RPMI8226 (cell line): Measurements from ENCODE around the gene CMTM4.
"Not testable (repeated sequence)": the region's sequence is repeated elsewhere in the genome, so short reads cannot be mapped to it uniquely, and the experiment has no call there.

Experiments used
- DNase-seq: peaks from one replicate; pipeline ENCODE4 v3.0.0-alpha.2; 2015

Gene CMTM4

DNA sequence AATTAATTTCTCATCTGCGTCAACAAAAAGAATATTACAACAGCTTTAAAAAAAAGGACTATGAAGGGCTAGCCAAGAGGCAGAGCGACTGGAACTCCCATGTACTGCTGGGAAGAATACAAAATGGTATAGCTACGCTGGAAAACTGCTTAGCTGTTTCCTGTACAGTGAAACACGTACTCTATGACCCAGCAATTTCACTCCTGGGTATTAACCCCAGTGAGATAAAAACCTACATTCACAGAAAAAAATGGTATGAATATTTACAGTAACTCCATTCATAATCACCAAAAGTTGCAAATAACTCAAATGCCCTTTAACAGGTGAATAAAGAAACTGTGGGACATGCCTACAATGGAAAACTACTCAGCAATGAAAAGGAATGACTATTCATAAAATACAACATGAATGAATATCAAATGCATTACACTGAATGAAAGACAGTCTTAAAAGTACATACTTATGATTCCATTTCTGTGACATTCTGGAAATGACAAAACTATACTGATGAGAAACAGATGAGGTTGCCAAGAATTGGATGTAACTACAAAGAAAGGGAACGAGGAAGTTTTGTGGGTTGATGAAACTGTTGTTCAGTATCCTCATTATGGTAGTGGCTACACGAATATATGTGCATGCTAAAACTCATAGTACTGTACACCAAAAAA, 27.6 kb downstream of the CMTM4 start:
- peak; percentile 58 for DNase-seq

DNA sequence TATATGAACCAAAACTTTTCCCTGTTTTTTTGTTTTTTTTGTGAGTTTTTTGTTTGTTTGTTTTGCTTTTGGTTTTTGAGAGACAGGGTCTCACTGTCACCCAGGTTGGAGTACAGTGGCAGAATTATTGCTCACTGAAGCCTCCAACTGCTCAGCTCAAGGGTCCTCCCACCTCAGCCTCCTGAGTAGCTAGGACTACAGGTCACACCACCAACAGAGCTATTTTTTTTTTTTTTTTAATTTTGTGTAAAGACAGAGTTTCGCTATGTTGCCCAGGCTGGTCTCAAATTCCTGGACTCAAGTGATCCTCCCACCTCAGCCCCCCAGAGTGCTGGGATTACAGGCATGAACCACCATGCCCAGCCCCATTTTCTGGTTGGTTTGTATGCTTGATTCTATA, 28.6 kb downstream of the CMTM4 start:
- no peak for DNase-seq

DNA sequence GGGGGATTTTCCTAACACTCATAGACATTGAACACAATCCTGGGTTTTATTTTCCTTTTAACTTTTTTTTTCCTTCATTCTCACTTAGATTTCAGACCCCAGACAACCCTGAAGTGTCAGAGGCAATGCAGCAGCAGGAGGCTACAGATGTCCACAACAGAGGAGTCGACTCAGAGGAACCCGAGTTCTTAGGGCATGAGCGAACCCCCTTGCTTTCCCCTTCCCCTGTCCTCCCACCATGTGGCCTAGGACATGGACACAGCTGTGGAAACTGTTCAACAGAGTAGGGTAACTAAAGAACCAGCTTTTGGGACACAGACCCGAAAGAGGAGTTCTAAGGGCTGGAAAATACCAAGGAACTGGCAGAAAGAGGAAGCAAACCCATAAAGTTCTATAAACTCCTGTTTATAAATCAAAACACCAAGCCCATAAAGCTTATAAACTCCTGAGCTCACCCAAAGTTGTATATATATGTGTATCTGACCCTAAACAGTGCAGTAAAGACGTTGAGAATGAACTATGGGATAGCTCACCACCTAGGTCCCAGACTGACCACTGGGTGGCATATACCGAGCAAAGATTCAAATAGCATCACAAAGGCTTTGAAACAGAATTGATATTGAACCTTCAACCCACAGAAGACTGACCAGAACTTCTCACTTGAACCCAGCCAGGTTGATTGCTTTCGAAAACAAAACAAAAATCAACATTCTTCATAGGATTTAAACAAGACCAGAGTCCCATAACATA, 33.9 kb downstream of the CMTM4 start:
- peak; percentile 52 for DNase-seq

DNA sequence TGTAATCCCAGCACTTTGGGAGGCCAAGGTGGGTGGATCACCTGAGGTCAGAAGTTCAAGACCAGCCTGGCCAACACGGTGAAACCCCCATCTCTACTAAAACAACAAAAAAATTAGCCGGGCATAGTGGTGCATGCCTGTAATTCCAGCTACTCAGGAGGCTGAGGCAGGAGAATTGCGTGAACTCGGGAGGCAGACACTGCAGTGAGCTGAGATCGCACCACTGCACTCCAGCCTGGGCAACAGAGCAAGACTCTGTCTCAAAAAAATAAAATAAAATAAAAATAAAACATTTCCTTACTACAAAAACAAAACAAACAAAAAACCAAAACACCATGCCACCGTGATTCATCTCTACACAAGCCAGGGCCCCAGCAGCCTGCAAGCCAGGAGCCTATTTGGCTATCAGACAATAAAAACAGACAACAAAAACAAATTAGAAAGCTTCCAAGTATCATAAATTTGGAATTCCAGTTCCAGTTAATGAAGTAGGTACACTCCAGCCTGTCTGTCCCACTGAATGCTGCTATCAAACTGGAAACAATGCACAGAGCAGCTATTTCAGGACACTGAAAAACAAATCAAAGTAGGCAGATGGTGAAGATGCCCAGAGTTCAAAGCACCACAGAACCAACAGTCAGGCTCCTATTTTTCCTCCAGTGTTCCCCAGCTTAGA, 34.7 kb downstream of the CMTM4 start:
- not testable (repeated sequence) for DNase-seq

DNA sequence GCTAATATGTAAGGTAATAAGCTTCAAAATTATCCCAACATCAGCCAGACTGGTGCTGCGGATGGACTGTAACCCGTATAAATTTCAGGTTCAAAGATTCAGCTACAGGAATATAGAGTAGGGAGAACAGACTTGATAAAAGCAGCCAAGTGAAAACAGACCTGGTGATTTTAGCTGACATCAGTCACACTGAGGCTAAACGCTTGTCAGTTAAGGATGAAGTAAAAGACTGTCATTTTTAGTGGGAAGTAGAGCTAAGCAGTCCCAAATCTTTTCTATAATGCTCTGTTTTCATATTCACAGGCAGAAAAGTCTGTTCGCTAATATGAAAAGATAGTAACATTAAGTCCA, 35.4 kb downstream of the CMTM4 start:
- DNase-seq: no peak

DNA sequence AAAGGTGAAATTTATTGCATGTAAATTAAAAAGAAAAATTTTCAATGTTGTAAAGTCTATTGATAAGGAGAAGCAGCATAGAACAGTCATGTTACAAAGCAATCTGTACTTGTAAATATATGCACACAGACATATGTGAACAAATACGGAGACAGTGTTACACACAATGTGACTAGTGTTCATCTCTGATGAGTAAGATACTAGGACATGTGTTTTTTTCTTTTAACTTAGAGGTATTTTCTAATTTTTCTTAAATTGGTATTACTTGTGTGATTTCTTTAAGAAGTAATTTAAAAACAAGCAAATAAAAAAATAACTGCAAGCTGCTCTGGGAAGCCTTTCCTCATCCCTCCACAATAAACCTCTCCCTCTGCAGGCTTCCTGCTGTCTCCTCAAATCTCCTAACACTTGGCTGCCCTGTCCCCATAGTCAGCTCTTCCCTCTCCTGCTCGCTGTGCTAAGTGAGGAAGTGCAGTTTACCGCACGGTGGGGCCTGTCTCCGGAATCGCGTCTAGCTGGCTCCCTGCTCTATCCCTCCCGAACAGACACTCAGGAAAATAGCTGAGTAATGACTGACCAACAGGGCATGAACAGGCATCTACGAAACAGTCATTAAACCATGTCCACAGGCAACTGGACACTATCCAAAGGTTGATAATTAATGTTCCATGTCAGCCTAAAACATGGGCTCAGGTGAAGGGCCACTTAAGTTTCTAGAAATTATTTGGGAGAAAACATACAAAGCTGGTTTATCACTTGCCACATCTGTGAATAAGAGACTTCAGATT, 35.9 kb downstream of the CMTM4 start:
- DNase-seq: no peak

DNA sequence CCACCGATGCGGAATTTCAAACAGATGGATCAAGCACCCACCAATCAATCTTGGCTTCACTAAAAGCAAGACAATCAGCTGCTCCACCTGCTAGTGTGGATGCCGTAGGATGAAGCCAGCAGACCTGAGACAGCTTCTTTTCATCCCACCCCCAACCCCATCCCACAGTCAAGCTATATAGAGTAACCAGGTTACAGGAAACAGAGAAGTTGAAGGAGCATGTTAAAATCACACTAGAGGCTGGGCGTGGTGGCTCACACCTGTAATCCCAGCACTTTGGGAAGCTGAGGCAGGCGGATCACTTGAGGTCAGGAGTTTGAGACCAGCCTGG, 37.7 kb downstream of the CMTM4 start:
- DNase-seq: no peak

DNA sequence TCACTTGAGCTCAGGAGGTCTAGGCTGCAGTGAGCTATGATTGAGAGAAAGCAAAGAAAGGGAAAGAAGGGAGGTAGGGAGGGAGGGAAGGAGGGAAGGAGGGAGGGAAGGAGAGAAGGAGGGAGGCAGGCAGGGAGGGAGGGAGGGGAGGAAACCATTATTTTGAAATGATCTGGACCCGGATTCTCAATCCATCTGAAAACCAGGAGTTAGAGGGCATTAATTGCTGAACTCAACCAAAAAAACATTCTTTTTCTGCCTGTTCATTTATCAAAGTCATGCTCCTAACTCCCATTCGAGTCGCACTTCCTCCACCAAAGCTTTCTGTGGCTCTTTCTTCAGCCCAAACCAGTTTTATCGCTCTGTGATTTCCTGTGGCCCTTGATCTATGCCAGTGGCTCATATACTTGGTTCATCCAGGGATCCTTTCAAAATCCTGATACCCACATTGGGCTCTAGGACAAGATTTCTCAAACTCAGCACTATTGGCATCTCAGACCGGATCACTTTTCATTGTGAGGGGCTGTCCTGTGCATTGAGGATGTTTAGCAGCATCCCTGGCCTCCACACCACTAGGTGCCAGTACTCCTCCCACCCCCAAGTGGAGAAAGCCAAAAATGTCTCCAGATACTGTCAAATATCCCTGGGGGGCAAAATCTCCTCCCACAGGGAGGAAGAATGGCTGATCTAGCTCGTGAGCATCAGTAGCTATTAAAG, 38.2 kb downstream of the CMTM4 start:
- no peak for DNase-seq

DNA sequence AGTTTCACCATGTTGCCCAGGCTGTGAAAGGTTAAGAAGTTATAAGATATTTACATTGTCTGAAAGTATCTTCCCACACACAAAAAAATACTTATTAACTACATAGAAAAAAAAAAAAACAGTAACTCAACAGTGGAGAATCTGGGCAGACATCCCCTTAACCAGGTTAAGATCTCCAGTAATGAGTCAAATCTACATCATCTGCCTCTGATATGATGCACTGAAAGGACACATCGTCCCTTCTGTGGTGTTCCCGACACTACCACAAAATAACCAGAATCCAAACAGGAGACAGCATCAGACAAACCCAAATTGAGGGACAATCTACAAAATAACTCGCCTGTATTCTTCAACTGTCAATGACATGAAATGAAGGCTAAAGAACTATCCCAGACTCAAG, 40.0 kb downstream of the CMTM4 start:
- DNase-seq: no peak

DNA sequence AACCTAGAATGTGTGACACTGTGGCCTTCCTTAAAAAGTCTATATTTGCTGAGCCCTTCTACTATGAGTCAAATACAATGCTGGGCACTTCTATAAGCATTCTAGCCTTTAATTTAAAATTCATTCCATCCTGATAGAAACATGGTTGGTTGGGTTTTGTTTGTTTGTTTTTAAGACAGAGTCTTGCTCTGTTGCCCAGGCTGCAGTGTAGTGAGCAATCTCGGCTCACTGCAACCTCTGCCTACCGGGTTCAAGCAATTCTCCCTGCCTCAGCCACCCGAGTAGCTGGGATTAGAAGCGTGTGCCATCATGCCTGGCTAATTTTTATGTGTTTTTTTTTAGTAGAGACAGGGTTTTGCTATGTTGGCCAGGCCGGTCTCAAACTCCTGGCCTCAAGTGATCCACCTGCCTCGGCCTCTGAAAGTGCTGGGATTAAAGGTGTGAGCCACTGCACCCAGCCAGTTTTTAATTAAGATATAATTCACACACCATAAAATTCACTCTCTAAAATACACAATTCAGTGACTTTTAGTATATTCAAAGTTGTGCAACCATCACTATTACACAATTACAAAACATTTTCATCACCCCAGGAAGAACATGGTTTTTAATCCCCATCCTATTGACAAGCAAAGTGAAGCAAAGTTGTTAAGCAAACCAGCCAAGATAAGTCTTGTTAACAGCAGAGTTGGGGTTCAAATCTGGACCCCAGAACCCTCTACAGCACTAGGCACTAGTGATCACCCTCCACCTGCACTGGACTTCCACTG, 42.8 kb downstream of the CMTM4 start:
- no peak for DNase-seq

DNA sequence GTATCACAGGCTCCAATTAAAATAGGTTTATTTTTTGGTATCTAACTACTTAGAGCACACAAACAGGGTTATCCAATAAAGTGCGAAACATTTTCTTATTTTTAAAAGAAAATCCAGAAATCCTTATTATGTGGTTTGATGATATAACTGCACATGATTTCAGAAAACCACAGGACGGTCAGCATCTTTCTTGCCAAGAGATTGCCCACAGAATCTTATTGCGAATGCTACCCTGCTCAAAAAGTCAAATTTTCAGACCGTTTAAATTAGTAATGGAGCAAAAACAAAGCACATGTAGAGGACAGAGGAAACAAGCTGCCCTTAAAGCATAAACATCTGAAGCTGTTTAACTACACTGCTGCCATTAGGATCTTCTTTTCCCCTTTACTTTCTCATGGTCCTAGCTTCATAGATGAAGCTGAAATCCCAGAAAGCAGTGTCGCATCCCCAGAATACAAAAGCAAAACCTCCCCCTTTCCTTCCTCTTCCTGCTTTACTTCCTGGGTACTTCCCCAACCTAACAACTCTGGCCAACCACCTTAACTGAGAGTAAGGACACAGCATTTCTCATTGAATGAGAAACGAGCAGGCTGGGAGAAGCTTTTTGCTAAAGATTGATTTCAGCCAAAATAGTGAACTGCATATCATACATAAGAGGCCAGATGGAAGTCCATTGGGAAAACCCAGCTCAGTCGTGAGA, 43.7 kb downstream of the CMTM4 start:
- no peak for DNase-seq

DNA sequence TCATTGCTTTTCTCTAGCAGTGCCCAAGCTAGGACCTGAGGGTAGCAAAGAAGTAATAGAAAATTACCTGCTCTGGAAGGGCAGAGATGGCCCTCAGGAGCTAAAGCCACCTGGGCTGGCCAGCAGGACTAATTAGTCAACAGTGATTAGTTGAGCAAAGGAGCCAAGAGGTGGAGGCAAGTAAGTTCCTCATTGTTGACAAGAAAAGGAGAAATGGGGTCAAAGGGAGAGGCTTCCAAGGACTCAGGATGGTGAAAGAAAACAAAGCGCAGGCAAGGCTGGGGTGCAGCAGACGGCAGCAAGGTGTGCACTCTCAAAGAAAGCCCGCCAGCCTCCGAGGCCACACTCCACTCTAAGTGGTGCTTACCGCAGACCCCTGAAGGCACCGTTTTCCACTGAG, 44.6 kb downstream of the CMTM4 start:
- DNase-seq: no peak

DNA sequence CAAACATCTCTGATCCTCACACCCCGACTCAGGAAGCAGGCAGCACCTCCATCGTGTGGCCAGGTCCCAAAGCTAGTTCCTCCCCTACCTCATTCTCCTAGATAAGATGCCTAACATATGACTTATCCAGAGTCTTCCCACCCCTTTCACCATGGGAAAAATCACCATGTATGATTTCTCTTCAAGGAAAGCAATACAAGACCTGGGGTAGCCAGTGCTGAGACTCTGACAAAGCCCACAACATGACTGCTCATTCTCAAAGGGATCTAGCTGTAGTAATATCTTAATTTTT, 45.1 kb downstream of the CMTM4 start:
- DNase-seq: no peak

DNA sequence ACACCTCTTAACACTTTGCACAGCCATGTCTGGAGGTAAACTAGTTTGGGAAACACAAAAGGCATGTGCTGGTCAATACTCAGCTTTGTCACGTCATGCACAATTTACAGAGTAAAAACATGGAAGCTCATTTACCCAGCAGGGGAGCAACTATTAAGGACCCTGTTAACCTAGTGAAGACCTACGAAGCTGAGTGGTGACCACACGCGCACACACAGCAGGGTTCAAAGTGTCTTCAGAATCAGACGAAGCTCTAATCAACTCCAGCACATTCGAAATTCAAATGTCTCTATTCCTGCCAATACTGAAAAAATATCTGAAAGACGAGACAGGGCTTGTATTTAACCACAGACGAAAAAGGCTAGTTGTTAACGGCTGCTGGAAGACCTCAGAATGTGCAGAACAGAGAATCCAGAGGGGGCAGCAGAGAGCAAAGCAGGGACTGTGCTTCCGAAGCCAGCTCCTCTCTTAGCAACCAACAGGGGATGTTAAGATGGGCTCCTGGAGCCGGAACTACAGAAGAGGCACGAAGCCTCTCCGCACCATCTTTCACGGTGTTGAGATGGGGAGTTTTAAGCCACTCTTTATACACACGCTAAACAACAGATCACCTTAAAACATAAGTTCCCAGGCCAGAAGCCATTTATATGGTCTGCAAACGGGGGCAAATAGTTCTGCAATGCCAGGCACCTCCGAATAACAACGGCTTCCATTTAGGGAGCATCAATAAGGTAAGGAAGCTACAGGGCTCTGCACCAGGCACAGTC, 45.7 kb downstream of the CMTM4 start:
- DNase-seq: peak; percentile 90

DNA sequence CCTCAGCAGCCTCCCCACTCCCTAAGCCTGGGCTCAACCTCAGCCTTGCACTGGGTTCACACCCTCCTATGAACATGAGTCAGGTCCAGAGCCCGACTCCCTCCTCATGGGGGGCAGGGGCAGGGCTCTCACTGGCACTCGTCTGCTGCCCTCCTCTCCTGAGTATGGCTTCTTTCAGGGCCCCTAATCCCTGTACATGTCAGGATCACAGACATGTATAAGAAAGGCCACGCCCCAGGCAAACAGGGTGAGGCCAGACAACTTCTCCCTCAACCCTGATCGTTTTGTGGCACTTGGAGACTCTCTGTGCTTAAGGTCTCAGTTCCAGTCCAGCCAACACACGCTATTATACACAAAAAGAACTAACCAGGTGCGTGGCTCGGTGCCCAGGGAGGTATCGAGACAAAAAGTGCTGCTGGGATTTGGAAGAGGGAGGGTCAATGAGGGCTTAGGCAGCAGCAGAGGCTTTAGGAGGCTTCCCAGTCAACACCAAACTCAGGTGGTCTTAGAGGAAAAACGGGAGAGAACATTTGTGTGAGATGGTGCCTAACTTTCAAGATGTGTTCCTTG, 46.8 kb downstream of the CMTM4 start:
- DNase-seq: no peak

DNA sequence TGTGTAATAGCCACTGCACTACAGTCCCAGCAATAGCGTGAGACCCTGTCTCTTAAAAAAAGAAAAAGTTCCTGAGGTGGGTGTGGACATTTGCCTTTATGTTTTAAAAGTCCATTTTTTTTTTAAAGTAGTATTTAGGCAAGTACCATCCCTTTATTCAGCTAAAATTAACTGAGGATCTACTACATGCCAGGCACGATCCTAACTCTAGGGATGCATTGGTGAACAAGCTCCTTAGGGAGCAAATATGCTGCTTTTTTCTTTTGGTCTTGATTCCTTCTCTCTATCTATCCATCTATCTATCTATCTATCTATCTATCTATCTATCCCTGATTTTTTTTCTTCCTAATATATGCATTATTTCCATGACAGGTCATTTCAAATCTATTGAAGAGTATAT, 47.4 kb downstream of the CMTM4 start:
- DNase-seq: no peak

DNA sequence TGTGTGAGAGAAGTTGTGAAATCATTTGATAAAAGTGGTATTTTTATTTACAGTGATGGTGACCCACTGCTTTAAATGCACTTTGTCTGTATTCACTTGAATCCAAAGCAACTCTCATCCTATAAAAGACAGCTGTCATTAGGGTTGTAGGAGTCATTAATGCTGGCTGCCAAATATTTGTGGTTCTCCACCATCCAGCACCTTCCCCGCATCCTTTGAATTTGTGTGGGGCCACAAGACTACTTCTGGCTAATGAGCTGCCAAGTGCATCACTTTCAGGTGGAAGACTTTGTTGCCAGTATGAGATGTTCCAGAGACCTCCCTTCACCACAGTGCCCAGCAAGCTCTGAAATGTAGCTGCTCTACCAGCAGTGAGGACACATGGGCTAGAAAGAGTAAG, 48.7 kb downstream of the CMTM4 start:
- no peak for DNase-seq

DNA sequence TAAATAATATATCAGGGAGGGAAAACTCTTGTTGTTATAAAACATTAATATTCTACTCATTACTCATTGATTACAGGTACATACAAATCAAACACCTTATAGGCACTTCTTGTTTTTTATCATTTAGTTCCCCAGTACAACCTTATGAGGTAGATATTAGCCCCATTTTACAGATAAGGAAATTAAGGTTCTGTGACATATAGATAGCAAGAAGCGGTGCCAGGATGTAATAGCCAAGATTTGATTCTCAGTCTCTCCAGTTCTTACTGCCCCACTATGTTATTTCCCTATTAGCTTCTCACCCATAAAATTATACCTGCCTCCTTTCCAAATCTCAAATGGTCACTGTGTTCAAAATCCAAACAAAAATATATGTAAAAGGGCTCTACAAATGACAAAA, 55.2 kb downstream of the CMTM4 start:
- DNase-seq: no peak

DNA sequence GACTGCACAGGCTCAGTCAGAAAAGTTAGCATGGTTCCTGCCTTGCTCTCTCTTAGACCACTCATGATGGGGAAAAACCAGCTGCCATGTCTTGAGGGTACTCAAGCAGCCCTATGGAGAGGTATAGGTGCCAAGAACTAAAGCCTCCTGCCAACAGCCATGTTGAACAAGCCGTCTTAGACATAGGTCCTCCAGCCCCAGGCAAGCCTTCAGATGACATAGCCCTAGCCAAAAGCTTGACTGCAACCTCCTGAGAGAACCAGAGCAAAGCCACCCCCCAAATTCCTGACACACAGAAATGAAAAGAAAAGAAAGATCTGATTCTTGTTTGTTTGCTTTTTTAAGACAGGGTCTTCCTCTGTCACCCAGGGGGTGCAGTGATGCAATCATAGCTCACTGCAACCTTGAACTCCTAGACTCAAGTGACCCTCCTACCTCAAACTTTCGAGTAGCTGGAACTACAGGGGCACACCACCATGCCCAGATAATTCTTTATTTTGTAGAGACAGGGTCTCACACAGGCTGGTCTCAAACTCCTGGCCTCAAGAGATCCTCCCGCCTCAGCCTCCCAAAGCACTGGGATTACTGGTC, 55.7 kb downstream of the CMTM4 start:
- DNase-seq: no peak
